HepG2 (cell line): Measurements from ENCODE around the gene CMC1. TPM values are rescaled to one million over a fixed set of nuclear protein-coding genes. Genes with fewer than 3 reads are reported as not detected.

Experiments
- ATF4 ChIP-seq, 2 experiments: fragments of 450-650 bp in 1 of 2; sonication (generic) in 1 of 2; formaldehyde crosslinking; IDR thresholded peaks; 2 replicates each; pipeline versions ENCODE4 v1.5.0 to v1.8.0; 2020 to 2022; ENCODE audit warnings: mild to moderate bottlenecking in 1 of 2, missing genetic modification reagents in 1 of 2
- CEBPG ChIP-seq: IDR thresholded peaks from 2 replicates; pipeline ENCODE4 v1.6.1; 2016
- DNMT1 ChIP-seq: sonication (generic); formaldehyde crosslinking; IDR thresholded peaks from 2 replicates; pipeline ENCODE4 v1.5.1; 2020; ENCODE audit warnings: mild to moderate bottlenecking, missing genetic modification reagents
- FOXC1 ChIP-seq: sonication (generic); formaldehyde crosslinking; IDR thresholded peaks from 2 replicates; pipeline ENCODE4 v1.8.0; 2022; ENCODE audit warnings: mild to moderate bottlenecking, missing genetic modification reagents, borderline replicate concordance
- KIAA2018 ChIP-seq: sonication (generic); formaldehyde crosslinking; IDR thresholded peaks from 2 replicates; pipeline ENCODE4 v1.5.0; 2020; ENCODE audit warnings: mild to moderate bottlenecking, missing genetic modification reagents, borderline replicate concordance
- MEF2D ChIP-seq: sonication (generic); formaldehyde crosslinking; IDR thresholded peaks from 2 replicates; pipeline ENCODE4 v1.5.1; 2020; ENCODE audit warnings: mild to moderate bottlenecking, missing genetic modification reagents
- MYC ChIP-seq: sonication (generic); formaldehyde crosslinking; IDR thresholded peaks from 2 replicates; pipeline ENCODE4 v1.9.0; 2021; ENCODE audit warnings: missing genetic modification reagents, borderline replicate concordance
- SP5 ChIP-seq: IDR thresholded peaks from 2 replicates; pipeline ENCODE4 v1.6.1; 2016; ENCODE audit warnings: low read depth, borderline replicate concordance
- TBL1XR1 ChIP-seq: fragments of 150-350 bp; IDR thresholded peaks from 2 replicates; pipeline ENCODE4 v1.6.1; 2014; ENCODE audit warnings: borderline replicate concordance, low read length; ENCODE audit not compliant: partially characterized antibody
- TBX2 ChIP-seq: sonication (generic); formaldehyde crosslinking; IDR thresholded peaks from 2 replicates; pipeline ENCODE4 v1.5.0; 2020; ENCODE audit warnings: missing genetic modification reagents, mild to moderate bottlenecking, borderline replicate concordance
- TP53 ChIP-seq: sonication (generic); formaldehyde crosslinking; conservative IDR thresholded peaks from 2 replicates; pipeline ENCODE4 v1.4.0; 2020; ENCODE audit warnings: missing genetic modification reagents
- ZBTB14 ChIP-seq: sonication (generic); formaldehyde crosslinking; IDR thresholded peaks from 2 replicates; pipeline ENCODE4 v1.4.0; 2020; ENCODE audit warnings: missing genetic modification reagents
- ZBTB20 ChIP-seq: sonication (generic); formaldehyde crosslinking; IDR thresholded peaks from 2 replicates; pipeline ENCODE4 v1.8.1; 2023; ENCODE audit warnings: missing genetic modification reagents, low read depth, mild to moderate bottlenecking, borderline replicate concordance
- ZFAT ChIP-seq: sonication (generic); formaldehyde crosslinking; conservative IDR thresholded peaks from 2 replicates; pipeline ENCODE4 v1.8.1; 2023; ENCODE audit warnings: missing genetic modification reagents, inconsistent platforms
- ZNF225 ChIP-seq: sonication (generic); formaldehyde crosslinking; IDR thresholded peaks from 2 replicates; pipeline ENCODE4 v1.4.0; 2020; ENCODE audit warnings: mild to moderate bottlenecking, missing genetic modification reagents
- ZNF292 ChIP-seq: sonication (generic); formaldehyde crosslinking; IDR thresholded peaks from 2 replicates; pipeline ENCODE4 v1.8.1; 2022; ENCODE audit warnings: mild to moderate bottlenecking, low read depth, missing genetic modification reagents, borderline replicate concordance
- ZNF468 ChIP-seq: sonication (generic); formaldehyde crosslinking; IDR thresholded peaks from 2 replicates; pipeline ENCODE4 v1.8.0; 2022; ENCODE audit warnings: mild to moderate bottlenecking, moderate library complexity, missing genetic modification reagents
- polyA plus RNA-seq, 8 experiments: library from polyadenylated mRNA; depleted of rRNA in 3 of 8; stranded (reverse) in 7 of 8; unstranded in 1 of 8; fragments of >200 nt; fragmentation: Illumina TruSeq in 4 of 8; extraction: Trizol in 4 of 8; gene quantifications; 2 replicates each; pipeline versions ENCODE4 v1.2.1 to v1.2.3, GENCODE V29; 2011 to 2016; ENCODE audit warnings: low read depth in 4 of 8, missing spikeins in 1 of 8, mixed read lengths in 1 of 8; ENCODE audit not compliant: insufficient read depth in 1 of 8
- total RNA-seq, 5 experiments: library from RNA; depleted of rRNA; stranded (reverse); fragments of >200 nt; fragmentation: Illumina TruSeq; extraction: Trizol; gene quantifications; 2 replicates each; pipeline ENCODE4 v1.2.3, GENCODE V29; 2016; ENCODE audit warnings: low read depth in 1 of 5

CMC1 gene
- total and polyA plus RNA-seq, 2 of the 13 experiments (the other 11 are each of a cell fraction or from before 2014, with no cell fraction given) = 22.1 to 29.5 TPM

- TF ChIP-seq SP5 (CRISPR knock-in tag) (peak; percentile 95), ZBTB14 (CRISPR knock-in tag) (no peak; the same call in 1 of the 2 replicates), ZBTB20 (peak; percentile 9; the same call in 1 of the 2 replicates), CEBPG (CRISPR knock-in tag) (peak; percentile 53), ATF4 (CRISPR knock-in tag; IDR thresholded peaks at IDR 0.05) (peak in 1 of 2 experiments; percentile 49; a peak in 1 of 4 replicates), TP53 (peak; percentile 79; the same call in 1 of the 2 replicates), ZFAT (CRISPR knock-in tag) (peak; percentile 62; the same call in 1 of the 2 replicates), MEF2D (CRISPR knock-in tag) (peak; percentile 79; the same call in 1 of the 2 replicates), ZNF292 (CRISPR knock-in tag) (peak; percentile 89), MYC (CRISPR knock-in tag) (peak; percentile 98), TBL1XR1 (no peak), KIAA2018 (CRISPR knock-in tag) (0 out of 2 replicates have a peak, but pooled peaks have one; percentile 32), TBX2 (CRISPR knock-in tag) (peak; percentile 91), DNMT1 (peak; percentile 48; the same call in 1 of the 2 replicates), FOXC1 (peak; percentile 97), ZNF225 (CRISPR knock-in tag) (peak; percentile 95), ZNF468 (peak; percentile 78; the same call in 1 of the 2 replicates)
These were observed at the start of gene CMC1 (continued) for GRCh38 chr3:28241221-28242160.
